SH-SY5Y (cell line): ENCODE measurements around the gene ITPR1.

Experiments
- GATA2 ChIP-seq: IDR thresholded peaks from 2 replicates; pipeline ENCODE4 v1.6.1; 2011; ENCODE audit warnings: mild to moderate bottlenecking, low read depth, low read length
- GATA3 ChIP-seq: IDR thresholded peaks from 2 replicates; pipeline ENCODE4 v1.6.1; 2011; ENCODE audit warnings: low read depth, mild to moderate bottlenecking, low read length, moderate library complexity

DNA sequence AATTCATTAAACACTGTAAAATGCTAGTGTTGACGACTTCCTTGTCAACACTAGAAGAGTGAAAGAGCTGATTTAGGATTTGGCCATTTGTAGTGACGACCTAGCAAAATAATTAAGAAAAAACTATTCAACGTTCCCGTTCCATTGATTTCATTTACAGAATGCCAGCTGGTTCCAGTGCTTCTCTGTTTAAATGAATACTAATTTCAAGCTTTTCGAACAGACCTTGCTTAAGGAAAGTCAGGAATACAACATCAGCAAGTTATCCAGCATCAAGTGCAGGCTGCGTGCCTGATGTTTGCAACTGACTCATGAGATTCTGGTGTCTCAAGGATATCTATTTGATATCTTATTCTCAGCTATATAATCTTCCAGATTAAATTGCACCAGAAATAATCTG lies 387.7 kb downstream of the ITPR1 start:
- TF ChIP-seq GATA2: no peak
- no peak for TF ChIP-seq GATA3
